ENCODE results near the gene SERGEF.

Gene SERGEF

DNA sequence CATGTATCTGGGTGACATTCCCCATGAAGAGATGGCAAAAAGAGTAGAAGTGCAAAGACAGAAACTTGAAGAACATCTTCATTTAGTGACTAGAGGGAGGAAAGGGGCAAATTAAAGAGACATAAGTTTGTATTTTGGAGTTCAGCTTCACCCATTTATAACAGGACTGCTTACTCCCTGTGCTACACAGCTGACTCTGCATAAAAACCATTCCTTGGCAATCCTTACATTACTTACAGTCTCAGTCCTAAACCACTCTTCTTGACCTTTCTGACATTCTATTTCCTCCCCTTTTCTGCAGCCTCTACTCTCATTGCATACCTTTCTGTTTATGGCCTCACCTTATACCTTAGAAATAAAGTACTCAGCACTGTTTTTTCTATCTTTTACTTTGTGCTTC is 6.8 kb upstream of the SERGEF start:
- no peaks in the 10 kb centered on the region for H3K36me3 ChIP-seq (ENCODE audit: low read depth)
- no peak for TF ChIP-seq CTCF (IDR thresholded peaks at IDR 0.05; ENCODE audit: poor library complexity, severe bottlenecking)
- no peak overlapping the region for H3K27ac ChIP-seq (ENCODE audit: poor library complexity, severe bottlenecking)
- H3K27me3 ChIP-seq (ENCODE audit: insufficient read depth, poor library complexity, severe bottlenecking): no peaks in the 10 kb centered on the region
- ATAC-seq (ENCODE audit: low read depth) (no peak), DNase-seq (ENCODE audit: low spot score) (no peak)
- no peak overlapping the region for H3K4me3 ChIP-seq (ENCODE audit: severe bottlenecking)
- no peaks in the 10 kb centered on the region for H3K4me1 ChIP-seq (ENCODE audit: insufficient read depth, poor library complexity, severe bottlenecking)
- H3K9me3 ChIP-seq (ENCODE audit: severe bottlenecking): no peaks in the 10 kb centered on the region

DNA sequence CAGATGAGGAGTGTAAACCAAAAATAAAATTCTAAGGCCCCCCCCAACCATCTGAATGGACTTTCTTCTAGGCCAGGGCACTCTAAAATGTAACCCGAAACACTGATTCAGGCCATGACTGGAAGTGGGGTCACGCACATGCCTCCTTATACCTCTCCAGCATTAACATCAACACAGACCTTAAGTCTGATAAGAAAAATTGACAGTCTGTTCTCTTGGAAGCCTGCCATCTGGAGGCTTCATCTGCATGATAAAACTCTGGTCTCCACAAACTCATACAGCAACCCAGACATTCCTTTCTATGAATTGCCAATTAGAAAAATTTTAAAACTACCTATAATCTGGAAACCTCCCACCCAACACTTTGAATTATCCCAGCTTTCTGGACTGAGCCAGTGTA is 3.9 kb upstream of the SERGEF start:
- DNase-seq (ENCODE audit: low spot score): no peak
- H3K4me3 ChIP-seq (ENCODE audit: severe bottlenecking): no peak overlapping the region
- no peaks in the 10 kb centered on the region for H3K9me3 ChIP-seq (ENCODE audit: severe bottlenecking)
- TF ChIP-seq CTCF (IDR thresholded peaks at IDR 0.05; ENCODE audit: poor library complexity, severe bottlenecking): no peak
- no peaks in the 10 kb centered on the region for H3K27me3 ChIP-seq (ENCODE audit: insufficient read depth, poor library complexity, severe bottlenecking)
- no peaks in the 10 kb centered on the region for H3K4me1 ChIP-seq (ENCODE audit: insufficient read depth, poor library complexity, severe bottlenecking)
- no peak for ATAC-seq (ENCODE audit: low read depth)
- H3K36me3 ChIP-seq (ENCODE audit: low read depth): no peaks in the 10 kb centered on the region
- H3K27ac ChIP-seq (ENCODE audit: poor library complexity, severe bottlenecking): no peak overlapping the region

DNA sequence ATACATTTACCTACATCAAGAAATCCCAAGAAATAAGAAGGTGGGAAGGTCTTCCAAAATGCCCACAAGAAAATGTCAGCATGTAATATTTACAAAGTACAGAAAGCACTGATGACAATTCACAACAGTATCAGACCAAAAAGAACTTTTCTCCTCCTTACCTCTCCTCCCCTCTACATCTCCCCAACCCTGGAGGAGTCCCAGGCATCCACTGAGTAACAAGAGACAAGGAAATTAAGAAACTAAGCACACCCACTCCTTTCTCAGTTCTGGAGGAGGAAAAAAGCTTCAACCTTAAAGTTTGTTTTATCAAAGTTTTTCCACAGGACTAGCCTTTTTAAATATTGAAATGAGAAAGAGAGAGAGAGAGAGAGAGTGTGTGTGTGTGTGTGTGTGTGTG is 2.0 kb upstream of the SERGEF start:
- no peaks in the 10 kb centered on the region for H3K36me3 ChIP-seq (ENCODE audit: low read depth)
- H3K27ac ChIP-seq (ENCODE audit: poor library complexity, severe bottlenecking): no peak overlapping the region
- ATAC-seq (ENCODE audit: low read depth) (no peak), DNase-seq (ENCODE audit: low spot score) (no peak)
- TF ChIP-seq CTCF (IDR thresholded peaks at IDR 0.05; ENCODE audit: poor library complexity, severe bottlenecking): no peak
- H3K4me3 ChIP-seq (ENCODE audit: severe bottlenecking): no peak overlapping the region
- no peaks in the 10 kb centered on the region for H3K9me3 ChIP-seq (ENCODE audit: severe bottlenecking)
- no peaks in the 10 kb centered on the region for H3K27me3 ChIP-seq (ENCODE audit: insufficient read depth, poor library complexity, severe bottlenecking)
- no peaks in the 10 kb centered on the region for H3K4me1 ChIP-seq (ENCODE audit: insufficient read depth, poor library complexity, severe bottlenecking)

GRCh38 chr11:18013790-18014507 is 1.1 kb upstream of the SERGEF start:
- H3K4me1 ChIP-seq (ENCODE audit: insufficient read depth, poor library complexity, severe bottlenecking): no peaks in the 10 kb centered on the region
- peak overlapping the region; percentile 52 for H3K4me3 ChIP-seq (ENCODE audit: severe bottlenecking)
- H3K27ac ChIP-seq (ENCODE audit: poor library complexity, severe bottlenecking): peak overlapping the region; percentile 19
- H3K27me3 ChIP-seq (ENCODE audit: insufficient read depth, poor library complexity, severe bottlenecking): no peaks in the 10 kb centered on the region
- no peak for DNase-seq (ENCODE audit: low spot score)
- no peak for TF ChIP-seq CTCF (IDR thresholded peaks at IDR 0.05; ENCODE audit: poor library complexity, severe bottlenecking)
- ATAC-seq (ENCODE audit: low read depth): no peak
- no peaks in the 10 kb centered on the region for H3K36me3 ChIP-seq (ENCODE audit: low read depth)
- H3K9me3 ChIP-seq (ENCODE audit: severe bottlenecking): no peaks in the 10 kb centered on the region

- no peak for DNase-seq (ENCODE audit: low spot score)
- peak overlapping the region; percentile 19 for H3K27ac ChIP-seq (ENCODE audit: poor library complexity, severe bottlenecking)
- no peaks in the 10 kb centered on the region for H3K9me3 ChIP-seq (ENCODE audit: severe bottlenecking)
- H3K4me3 ChIP-seq (ENCODE audit: severe bottlenecking): peak overlapping the region; percentile 52
- no peaks in the 10 kb centered on the region for H3K4me1 ChIP-seq (ENCODE audit: insufficient read depth, poor library complexity, severe bottlenecking)
- TF ChIP-seq CTCF (IDR thresholded peaks at IDR 0.05; ENCODE audit: poor library complexity, severe bottlenecking): no peak
- no peaks in the 10 kb centered on the region for H3K27me3 ChIP-seq (ENCODE audit: insufficient read depth, poor library complexity, severe bottlenecking)
- H3K36me3 ChIP-seq (ENCODE audit: low read depth): no peaks in the 10 kb centered on the region
- peak; percentile 13 for ATAC-seq (ENCODE audit: low read depth)
Observed at GRCh38 chr11:18012122-18012905, 533 bp downstream of the SERGEF start.
